Panc1 (cell line): ENCODE measurements around the gene ZNF580.

Experiments used
- POLR2AphosphoS5 ChIP-seq: IDR thresholded peaks from 2 replicates; pipeline ENCODE4 v1.6.1; 2012; ENCODE audit warnings: mild to moderate bottlenecking, low read depth, low read length, moderate library complexity
- SIN3A ChIP-seq: IDR thresholded peaks from 2 replicates; pipeline ENCODE4 v1.6.1; 2012; ENCODE audit warnings: low read depth, mild to moderate bottlenecking, low read length, moderate library complexity, borderline replicate concordance; ENCODE audit not compliant: insufficient read depth
- TCF7L2 ChIP-seq: IDR thresholded peaks from 2 replicates; pipeline ENCODE4 v1.6.1; 2011; ENCODE audit warnings: mild to moderate bottlenecking, low read depth, low read length, inconsistent platforms
- TF ChIP-seq, protein P1 (sequence below): fragments of 450-650 bp; IDR thresholded peaks from 2 replicates; pipeline ENCODE4 v1.5.1; 2017; ENCODE audit warnings: mild to moderate bottlenecking
- TF ChIP-seq, protein P2 (sequence below), 2 experiments: IDR thresholded peaks; 2 replicates each; pipeline ENCODE4 v1.6.1; 2011 to 2012; ENCODE audit warnings: low read depth in 2 of 2, control low read depth in 1 of 2, low read length in 1 of 2, mild to moderate bottlenecking in 1 of 2, moderate library complexity in 1 of 2; ENCODE audit not compliant: insufficient read depth in 1 of 2

DNA sequence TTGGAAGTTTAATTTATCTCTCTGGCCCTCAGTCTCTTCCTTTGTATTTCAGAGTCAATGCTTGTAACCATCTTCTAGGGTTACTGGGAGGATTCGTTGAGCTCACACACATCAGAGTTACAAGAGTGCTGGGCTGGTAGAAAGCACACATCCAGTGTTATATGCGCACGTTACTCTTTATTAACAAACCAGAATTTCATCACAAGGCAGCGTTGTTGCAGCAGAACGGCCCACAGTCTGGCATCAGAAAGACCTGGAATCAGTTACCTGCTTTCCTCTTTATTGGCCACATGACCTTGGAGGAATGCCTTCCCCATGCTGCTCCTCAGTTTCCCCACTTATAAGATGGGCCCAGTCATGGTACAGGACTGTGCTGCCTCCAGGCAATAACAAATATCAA is 31.5 kb upstream of the ZNF580 start:
- TF ChIP-seq, protein P1, sequence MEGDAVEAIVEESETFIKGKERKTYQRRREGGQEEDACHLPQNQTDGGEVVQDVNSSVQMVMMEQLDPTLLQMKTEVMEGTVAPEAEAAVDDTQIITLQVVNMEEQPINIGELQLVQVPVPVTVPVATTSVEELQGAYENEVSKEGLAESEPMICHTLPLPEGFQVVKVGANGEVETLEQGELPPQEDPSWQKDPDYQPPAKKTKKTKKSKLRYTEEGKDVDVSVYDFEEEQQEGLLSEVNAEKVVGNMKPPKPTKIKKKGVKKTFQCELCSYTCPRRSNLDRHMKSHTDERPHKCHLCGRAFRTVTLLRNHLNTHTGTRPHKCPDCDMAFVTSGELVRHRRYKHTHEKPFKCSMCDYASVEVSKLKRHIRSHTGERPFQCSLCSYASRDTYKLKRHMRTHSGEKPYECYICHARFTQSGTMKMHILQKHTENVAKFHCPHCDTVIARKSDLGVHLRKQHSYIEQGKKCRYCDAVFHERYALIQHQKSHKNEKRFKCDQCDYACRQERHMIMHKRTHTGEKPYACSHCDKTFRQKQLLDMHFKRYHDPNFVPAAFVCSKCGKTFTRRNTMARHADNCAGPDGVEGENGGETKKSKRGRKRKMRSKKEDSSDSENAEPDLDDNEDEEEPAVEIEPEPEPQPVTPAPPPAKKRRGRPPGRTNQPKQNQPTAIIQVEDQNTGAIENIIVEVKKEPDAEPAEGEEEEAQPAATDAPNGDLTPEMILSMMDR = no peak
- TF ChIP-seq POLR2AphosphoS5 (no peak), TCF7L2 (no peak), SIN3A (no peak)
- TF ChIP-seq, protein P2, sequence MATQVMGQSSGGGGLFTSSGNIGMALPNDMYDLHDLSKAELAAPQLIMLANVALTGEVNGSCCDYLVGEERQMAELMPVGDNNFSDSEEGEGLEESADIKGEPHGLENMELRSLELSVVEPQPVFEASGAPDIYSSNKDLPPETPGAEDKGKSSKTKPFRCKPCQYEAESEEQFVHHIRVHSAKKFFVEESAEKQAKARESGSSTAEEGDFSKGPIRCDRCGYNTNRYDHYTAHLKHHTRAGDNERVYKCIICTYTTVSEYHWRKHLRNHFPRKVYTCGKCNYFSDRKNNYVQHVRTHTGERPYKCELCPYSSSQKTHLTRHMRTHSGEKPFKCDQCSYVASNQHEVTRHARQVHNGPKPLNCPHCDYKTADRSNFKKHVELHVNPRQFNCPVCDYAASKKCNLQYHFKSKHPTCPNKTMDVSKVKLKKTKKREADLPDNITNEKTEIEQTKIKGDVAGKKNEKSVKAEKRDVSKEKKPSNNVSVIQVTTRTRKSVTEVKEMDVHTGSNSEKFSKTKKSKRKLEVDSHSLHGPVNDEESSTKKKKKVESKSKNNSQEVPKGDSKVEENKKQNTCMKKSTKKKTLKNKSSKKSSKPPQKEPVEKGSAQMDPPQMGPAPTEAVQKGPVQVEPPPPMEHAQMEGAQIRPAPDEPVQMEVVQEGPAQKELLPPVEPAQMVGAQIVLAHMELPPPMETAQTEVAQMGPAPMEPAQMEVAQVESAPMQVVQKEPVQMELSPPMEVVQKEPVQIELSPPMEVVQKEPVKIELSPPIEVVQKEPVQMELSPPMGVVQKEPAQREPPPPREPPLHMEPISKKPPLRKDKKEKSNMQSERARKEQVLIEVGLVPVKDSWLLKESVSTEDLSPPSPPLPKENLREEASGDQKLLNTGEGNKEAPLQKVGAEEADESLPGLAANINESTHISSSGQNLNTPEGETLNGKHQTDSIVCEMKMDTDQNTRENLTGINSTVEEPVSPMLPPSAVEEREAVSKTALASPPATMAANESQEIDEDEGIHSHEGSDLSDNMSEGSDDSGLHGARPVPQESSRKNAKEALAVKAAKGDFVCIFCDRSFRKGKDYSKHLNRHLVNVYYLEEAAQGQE (IDR thresholded peaks at IDR 0.05; ENCODE audit: insufficient read depth in 1 of 2, low read depth in 2 of 2, low read length in 1 of 2) = no peak
